GM10847 (cell line): ENCODE results near the gene BBS9.

ENCODE experiments used
- POLR2A ChIP-seq: IDR thresholded peaks from 2 replicates; pipeline ENCODE4 v1.6.1; 2011; ENCODE audit not compliant: insufficient read length; ENCODE audit errors: extremely low read depth

The BBS9 gene

GRCh38 chr7:33646891-33647391, 517.6 kb downstream of the BBS9 start:
- no peak for TF ChIP-seq POLR2A

GRCh38 chr7:33649476-33650441, 520.4 kb downstream of the BBS9 start:
- TF ChIP-seq POLR2A, result no peak

- TF ChIP-seq POLR2A, result no peak
Observed at GRCh38 chr7:33650828-33651227, 521.5 kb downstream of the BBS9 start.

DNA sequence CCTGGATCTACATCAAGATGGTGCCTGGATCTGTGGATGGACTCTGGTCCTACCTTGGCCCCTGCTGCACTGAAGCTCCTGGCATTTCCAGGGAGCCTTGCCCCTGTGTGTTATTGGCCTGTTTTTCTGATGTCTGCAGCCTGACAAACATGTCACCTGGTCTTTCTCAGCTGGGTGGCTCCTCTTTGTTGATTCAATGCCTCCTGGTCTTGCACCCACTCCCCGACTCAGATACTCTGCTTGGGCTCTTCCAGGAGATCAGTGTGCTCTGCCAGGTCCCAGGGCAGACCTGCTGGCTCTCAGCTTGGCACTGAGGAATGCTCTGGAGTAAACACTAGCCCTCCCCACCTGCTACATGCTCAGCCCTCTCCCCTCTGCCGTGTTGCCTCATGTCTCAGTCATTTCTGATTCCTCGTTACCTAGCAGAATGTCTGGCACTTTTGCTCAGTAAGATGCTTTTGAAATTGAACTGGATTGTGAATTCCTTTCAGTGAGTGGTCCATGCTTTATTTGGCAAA, 522.7 kb downstream of the BBS9 start:
- no peak for TF ChIP-seq POLR2A

DNA sequence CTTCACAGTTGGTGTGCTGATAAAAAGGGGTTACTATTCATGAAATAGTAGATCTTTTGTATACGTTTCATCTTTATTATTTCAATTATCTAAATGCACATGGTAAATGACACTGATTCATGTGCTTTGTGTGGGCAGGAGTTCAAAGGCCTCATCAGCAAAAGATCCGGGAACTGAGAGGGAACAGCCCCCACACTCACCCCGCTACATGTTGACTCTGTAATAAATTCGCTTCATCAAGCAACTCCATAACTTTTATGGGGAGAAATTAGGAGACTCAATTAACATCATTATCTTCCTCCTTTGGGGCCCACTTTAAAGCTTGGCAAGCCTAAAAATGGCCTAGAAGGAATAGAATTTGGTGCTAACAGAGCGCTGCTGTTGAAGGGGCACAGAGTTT, 525.3 kb downstream of the BBS9 start:
- no peak for TF ChIP-seq POLR2A
